Stromal cell of bone marrow (primary cell): ENCODE results near the gene FAM9C.
"Not testable (repeated sequence)": the region's sequence is repeated elsewhere in the genome, so short reads cannot be mapped to it uniquely, and the experiment has no call there.

Experiments used
- DNase-seq: peaks from one replicate; pipeline ENCODE4 v3.0.0-alpha.2; 2012; ENCODE audit warnings: low read depth

The FAM9C gene

DNA sequence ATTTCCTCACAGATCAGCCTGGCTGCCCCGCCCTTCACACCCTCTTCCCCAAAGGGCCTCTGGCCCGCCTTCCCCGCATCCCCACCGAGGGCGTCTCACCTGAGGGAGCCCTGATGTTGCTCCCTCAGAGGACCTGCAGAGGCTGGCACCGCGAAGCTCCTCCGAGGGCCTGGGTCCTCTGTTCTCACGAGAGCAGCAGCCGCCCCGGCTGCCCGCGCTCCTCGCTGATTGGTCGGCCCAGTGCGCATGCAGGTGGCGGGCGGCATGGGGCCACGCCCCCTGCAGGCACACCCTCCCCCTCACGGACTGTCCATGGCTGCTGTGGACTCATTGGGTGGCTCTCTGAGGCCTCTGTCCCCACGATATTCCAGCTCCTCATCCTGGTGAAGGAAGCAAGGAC, at the start of gene FAM9C:
TSS of gene FAM9C (minus strand) at position 180 of the 400 bp plus-strand sequence. CDS start 831 bp downstream, outside the sequence.
- DNase-seq, result no peak

DNA sequence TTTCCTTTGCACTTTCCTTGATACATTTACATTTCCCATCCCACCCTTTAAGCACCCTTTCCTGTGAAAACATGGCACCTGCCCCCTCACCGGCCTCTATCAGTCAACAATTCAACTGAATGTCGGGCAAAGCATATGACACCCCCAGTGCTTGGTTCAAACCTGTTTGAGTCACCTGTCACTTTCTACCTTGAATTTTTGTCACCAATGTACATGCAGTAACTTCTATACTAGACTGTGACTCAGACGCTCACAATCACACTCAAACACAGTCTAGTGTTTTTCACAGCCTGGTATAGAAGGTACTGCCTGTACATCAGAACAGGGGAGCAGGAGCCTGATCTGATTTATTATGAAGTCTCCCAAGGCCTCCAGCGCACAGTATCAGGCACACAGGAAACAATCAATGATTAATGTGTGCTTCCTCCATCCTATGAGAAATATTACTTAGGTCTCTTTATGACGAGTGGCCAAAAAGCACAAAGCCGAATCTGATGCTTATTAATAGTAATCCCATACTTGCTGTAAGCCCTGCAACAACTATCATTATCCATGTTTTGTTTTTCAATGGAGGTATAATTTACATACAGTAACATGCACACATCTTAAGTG, 49.2 kb upstream of the FAM9C start:
- no peak for DNase-seq

DNA sequence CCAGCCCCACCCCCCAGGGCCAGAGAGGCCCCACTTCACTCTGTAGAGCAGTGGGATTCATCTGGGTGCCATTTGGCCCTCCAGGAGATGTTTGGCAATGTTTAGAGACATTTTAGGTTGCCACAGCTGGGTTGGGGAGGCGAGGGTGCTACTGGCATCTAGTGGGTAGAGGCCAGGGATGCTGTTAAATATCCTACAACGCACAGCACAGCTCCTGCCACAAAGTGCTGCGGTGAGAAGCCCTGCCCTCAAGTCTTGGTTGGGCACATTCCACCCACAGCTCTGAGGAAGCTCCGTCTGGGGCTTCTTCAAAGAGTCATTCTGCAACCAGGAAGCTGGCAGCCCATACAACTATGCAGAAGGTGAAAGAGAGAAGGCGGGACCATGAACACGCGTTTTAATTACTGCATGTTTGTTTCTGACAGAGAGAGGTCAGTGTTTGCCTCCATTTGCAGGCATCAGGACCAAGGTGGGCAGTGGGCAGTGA, 48.1 kb upstream of the FAM9C start:
- DNase-seq, result no peak

DNA sequence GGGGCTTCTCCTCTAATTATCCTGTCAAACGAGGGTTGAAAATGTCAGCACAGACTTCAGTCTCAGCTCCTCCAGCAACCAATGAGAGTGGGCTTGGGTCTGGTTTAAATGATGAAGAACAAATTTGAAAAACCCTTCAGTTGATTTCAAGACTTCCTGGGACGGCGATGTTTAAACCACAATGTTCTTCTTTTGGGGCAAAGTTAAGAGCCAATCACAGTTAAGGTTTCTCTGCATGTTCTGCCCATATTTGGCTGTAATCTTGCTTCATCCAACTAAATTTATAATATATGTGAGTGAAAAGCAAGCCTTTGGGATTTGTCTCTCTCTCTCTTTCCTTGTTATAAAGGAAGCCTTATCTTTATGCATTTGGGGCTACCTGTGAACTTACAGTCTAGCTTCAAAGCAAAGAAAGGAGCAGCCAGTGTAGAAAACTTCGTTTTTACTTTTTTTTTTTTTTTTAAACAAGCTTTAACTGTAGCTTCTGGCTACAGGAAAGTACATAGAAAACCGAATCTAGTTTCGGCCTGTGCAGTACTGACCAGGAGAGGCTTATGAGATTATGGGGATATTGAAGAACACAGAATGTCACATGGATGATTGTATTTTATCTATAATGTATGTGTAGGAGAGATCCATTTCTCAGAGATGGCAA, 46.8 kb upstream of the FAM9C start:
- DNase-seq, result no peak

DNA sequence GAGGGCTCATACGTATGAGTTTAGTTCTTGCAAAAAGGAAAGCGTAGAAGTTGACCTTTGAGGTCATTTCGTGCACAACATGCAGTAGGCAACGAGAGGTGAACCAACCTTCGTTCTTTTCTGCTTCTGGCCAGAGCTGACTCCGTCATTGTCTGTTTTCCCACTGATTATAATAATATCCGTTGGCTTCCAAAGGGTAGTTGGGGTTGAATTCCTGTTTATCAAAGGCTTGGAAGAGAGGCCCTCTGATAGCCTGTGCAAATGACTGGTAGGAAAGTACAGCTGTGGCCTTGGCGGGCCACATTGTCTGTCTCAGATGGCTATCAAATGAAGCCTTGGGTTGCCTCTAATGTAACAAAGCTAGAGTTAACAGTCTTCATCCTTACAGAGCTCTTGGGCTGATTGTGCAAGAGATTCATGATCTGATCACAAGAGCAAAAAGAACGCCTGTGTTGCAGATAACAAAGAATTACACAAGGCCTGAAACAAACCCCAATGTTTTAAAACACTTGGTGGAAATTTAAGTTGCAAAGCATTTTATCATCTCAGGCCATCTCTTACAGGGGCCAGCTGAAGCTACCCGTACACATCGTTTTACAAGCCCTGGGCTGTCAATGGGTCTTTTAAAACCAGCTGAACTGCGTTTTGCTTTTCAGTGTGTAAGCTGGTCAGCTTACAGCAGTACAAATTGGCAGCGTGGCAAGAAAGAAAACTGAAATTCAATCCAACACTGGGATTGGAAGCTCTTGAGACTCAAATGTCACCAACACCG, 46.1 kb upstream of the FAM9C start:
- DNase-seq, result no peak

DNA sequence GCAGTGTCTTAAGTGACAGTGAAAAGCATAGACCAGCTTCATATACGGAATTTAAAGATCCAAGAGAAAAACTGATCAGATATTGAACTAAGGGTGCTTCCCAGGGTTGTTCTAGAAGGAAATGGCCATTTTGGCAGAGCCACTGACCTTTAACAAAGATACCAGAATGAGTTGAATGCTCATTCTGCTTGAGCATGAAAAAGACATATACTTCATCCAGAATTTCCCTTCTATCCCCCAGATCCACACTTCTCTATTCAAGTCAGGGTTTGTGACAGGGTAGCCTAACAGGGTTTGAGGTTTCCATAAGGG, 45.6 kb upstream of the FAM9C start:
- no peak for DNase-seq

DNA sequence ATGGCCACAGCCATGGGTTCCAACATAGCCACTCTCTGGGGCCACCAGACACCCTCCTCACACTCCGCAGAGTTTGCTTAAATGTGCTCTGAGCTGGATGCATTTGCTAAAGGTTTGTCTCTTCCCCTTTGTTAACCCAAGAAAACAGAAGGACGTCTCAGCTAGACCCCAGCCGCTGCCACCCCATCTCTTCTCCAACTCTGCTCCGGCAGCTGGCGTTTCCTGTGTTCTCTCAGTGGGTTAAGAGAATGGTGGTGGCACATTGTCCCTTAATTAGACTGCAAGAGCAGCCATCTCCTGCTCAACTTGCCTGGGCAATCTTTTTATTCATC, 43.7 kb upstream of the FAM9C start:
- no peak for DNase-seq

DNA sequence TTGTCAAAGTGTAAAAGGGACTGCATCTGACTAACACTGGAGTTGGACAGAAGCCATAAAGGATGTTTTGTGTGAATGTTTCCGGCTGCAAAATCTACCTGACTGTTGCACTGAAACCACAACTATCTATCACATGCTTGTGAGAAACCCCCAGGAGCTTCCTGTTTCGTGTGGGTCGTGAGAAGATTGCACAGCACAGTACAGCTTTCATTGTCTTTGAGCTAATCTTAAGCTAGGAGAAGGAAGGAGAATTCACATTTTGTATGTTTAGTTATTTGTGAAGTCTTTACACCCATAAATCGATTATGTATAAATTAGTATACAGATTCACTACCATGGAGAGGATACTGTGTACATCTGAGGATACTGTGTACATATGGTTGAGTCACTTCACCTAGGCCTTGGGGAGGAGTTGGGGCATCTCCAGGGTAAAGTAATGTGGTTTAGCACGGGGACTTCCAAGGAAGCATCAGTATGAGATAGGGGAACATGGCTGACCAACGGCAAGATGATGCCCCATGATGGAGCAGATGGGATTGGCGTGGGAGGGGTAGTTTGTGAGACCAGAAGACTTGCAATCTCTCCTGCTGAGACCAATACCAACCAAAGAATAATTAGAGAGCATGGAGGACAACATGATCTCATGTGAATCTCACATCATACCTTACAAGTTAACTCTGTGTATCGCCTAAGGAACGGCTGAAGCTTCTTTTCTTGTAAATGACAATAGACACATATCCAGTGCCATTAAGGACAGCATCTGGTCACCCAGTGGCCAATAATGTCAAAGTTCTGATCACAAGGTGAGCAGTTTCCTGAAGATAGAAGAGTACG, 43.1 kb upstream of the FAM9C start:
- no peak for DNase-seq

DNA sequence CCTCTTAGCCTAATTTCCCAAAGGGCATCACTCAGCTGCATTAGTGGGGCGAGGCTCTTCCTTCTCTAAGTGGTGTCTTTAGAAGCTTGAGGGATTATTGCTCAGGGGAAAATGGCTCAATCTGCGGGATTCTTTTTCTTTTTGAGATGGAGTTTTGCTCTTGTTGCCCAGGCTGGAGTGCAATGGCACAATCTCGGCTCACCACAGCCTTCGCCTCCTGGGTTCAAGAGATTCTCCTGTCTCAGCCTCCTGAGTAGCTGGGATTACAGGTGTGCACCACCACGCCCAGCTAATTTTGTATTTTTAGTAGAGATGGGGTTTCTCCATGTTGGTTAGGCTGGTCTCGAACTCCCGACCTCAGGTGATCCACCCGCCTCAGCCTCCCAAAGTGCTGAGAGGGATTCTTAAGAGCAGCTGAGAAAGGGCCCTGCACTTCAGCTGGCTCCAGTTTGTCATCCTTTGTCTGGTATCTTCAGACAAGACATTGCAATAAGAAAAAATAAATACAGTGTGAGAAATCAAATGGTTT, 42.4 kb upstream of the FAM9C start:
- not testable (repeated sequence) for DNase-seq

DNA sequence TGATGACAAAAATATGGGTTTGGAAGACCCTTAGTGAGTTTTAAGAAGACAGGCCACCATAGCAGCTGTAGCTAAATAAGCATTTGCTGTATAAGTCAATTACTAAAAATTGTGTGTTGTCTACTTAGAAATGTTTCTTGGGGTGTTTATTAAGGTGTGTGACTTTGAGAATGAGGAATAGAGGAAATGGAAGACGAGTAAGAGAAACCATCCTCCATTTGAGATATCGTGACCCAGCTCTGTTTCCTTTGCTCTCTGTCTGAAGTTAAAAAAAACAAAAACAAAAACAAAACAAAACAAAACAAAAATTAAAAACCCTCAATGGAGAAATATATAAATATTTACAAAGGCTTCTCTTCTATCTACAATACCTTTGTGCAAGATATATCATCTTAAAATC, 41.7 kb upstream of the FAM9C start:
- DNase-seq, result no peak

DNA sequence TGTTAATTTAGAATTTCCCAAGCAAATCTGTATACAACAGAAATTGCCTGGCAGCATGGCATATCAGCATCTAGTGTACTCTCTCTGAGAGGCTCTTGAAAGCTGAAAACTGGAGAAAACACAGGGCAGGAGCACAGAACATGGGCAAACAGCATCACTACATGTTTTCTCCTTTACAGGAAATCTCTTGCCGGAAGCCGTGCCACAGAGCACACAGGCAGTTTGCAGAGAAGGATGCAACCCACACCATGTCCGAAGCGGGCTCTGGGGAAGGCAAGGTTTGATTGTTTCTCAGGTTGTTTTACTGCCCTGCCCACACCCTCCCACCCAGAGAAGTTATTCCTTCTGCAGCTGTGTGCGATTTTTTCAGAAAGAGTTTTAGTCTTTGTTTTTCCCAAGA, 41.1 kb upstream of the FAM9C start:
- DNase-seq, result no peak

DNA sequence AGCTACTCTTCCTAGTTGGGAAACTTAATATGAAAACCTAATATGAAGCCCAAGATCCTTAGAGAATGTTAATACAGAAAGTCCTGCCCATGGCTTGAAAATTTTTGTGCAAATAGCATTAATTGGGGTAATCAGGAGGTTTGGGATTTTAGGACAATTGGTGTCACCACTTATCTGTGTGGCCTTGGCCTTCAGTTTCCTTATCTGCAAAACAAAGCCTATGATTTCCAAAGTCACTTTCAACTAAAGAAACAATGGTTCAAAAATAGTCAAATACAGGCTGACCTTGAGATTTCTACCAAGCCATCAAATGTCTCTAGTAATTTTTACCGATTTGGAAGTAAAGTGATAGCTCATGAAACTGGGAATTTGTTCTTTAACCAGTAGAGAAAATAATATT, 40.2 kb upstream of the FAM9C start:
- DNase-seq, result no peak

DNA sequence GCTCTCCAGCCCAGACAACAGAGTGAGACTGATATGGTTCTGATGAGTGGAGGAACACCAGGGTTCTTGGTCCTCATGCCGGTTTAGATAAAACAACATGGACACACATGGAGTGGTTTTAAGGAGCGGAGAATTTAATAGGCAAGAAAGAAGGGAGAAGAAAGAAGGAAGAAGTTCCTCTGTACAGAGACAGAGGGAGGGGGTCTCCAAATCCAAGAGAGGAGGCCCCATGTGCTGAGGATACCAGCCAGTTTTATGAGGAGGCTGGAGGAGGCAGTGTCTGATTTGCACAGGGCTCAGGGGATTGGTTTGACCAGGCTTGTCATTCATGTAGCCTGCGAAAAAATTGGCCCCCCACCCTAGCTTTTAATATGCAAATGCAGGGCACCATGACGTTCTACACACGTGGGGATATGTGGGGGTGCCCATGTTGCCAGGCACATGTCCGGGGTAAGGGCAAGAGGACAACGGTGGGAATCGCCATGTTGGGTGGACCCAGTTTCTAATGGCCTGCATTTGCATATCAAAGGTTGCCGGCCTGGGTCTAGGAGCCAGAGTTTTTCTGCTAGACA, 39.4 kb upstream of the FAM9C start:
- DNase-seq, result not testable (repeated sequence)

DNA sequence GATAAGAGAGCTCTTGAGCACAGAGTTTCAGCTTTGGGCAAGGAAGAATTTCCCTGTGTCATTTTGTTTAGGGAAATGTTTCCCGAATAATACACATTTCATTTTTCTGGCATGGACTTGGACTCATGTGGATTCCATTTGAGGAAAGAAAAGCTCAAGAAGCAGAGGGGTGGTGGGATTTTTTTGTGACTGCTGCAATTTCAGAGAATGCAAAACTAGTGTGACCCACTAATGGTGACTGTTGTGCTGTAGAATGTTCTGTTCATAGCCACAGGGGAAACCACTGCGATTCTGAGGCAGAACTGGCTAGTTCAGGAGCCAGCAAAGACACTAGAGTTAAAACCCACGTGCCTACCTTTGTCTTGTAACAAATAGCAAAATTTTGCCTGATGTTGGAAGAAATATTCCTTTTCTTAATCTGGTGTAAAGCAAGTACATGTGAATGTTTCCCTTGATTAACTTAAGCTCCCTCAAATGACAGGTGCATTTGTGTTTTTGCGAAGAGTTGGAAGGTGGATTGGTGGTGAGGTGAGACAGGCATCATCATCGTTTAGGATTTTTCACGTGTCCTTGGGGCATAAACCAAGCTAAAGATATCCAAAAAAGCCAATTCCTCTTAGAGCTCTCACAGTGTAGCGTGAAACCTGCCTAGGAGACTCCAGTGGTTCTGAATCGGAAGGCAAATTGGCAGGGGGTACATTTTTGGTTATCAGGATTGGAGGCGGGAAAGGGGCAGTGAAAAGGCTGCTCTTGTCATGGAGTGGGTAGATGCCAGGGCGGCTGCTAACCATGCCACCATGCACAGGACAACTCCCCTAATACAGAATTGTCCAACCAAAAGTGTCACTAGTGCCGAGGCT, 38.0 kb upstream of the FAM9C start:
- DNase-seq, result no peak

DNA sequence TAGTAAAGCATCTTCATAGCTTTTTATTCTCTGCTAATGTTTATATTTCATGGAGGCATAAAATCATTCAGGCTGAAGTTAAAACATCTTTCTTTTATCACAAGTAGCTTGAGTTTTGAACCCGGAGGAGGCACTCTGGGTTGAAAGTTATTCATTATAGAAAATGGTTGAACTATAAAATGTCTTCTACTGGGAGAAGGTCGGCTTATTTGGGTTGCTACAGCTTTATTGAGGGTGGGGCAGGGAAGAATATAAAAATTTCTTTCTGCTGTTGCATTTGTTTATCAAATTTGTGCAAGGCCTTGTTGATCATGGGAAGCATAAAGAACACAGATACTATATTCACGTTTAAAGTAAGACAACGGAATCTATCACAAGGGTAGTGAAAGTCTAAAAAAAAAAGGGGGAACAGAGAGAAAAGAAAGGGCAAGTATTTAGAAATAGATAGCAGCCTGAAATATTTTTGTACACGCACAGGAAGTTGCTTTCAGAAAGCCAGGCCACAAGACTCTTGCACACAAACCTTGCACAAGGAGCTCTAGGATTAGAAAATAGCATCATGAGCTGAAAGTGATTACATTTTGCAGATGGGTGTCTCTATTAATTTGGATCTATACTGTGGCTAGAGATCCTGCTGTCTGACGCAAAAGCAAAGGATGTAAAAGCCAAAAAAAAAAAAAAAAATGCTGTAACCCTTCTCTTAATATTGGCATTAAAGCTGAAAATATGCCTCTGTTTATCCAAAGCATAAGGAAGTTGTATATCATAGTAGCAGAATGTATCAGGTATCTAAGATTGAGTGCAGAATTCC, 37.2 kb upstream of the FAM9C start:
- DNase-seq, result no peak

DNA sequence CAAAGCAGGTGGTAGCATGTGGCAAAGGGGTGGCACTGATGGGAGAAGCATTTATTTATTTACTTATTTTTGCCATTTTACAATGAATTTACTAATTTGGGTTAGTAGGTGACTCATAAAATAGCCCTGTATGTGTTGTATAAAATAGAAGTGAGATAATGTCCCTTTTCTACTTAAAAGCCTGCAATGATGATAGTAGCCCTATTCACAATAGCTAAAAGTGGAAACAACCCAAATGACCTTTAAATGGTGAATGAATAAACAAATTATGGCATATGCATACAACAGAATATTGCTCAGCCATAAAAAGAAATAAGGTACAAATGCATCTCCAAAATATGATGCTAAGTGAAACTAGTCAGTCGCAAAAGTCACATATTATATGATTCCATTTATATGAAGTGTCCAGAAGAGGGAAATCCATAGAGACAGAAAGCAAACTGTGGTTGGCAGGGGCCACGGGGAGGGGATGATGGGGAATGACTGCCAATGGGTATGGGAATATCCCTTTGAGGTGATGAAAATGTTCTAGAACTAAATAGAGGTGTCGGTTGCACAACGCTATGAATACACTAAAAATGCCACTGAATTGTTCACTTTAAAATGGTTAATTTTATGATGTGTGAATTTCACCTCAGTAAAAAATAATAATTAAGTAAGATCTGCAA, 35.8 kb upstream of the FAM9C start:
- no peak for DNase-seq

DNA sequence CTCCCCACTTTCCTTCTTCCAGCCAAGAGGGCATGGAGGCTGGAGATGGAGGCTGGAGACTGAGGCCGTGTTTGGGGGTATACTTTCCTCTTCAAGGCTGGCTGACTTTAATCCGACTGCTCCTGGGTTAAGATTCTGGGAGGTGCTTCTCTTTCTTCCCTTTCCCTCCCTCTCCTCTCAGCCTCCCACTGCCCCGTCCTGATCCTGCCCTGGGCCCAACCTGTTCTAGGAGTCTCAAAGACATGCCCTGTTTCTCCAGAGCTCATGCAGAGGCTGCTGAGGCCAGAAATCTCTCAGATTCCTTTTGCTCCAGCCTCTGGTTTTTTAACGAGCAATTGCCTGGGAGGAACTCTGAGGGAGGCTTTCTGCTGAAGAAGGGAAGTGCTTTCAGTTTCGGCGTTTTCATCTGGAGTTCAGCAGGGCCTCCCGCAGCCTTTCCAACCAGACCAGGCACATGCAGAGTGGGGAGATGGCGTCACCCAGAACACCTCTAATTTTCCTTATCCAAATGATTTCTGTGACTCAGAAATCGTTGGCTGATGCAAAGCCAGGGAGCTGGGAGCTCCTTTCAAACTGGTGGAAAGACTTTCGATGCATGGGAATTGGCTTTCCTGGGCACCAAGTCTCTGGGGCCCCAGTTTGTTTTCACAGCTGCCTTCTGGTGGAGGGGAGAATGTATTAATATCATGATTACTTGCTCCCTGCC, 34.5 kb upstream of the FAM9C start:
- peak; percentile 81 for DNase-seq

DNA sequence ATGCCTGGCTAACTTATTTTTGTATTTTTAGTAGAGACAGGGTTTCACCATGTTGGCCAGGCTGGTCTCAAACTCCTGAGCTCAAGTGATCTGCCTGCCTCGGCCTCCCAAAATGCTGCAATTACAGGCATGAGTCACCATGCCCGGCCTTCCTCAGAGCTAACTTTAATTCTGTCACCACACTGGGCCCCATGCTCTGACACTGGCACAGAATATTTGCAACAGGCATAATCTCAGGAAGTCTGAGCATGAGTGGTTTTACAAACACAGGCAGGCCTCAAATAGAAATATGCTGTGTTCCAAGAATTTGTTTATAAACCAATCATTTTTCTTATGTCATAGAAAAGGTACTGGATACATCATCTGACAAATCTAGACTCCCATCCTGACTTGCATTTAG, 32.7 kb upstream of the FAM9C start:
- DNase-seq, result no peak
